GM23338 (cell line): Measurements from ENCODE around the gene NSD1.

Source experiments
- CTCF ChIP-seq, 2 experiments: fragments of 200-600 bp in 1 of 2; sonication (generic) in 1 of 2; conservative IDR thresholded peaks; 2 replicates each; pipeline versions ENCODE4 v1.5.1 to v1.6.1; 2016 to 2017; ENCODE audit warnings: antibody characterized with exemption in 2 of 2, low read depth in 2 of 2, mild to moderate bottlenecking in 2 of 2, moderate library complexity in 1 of 2
- REST ChIP-seq: IDR thresholded peaks from one replicate; pipeline ENCODE4 v1.6.1; 2018; ENCODE audit warnings: antibody characterized with exemption; ENCODE audit not compliant: unreplicated experiment

DNA sequence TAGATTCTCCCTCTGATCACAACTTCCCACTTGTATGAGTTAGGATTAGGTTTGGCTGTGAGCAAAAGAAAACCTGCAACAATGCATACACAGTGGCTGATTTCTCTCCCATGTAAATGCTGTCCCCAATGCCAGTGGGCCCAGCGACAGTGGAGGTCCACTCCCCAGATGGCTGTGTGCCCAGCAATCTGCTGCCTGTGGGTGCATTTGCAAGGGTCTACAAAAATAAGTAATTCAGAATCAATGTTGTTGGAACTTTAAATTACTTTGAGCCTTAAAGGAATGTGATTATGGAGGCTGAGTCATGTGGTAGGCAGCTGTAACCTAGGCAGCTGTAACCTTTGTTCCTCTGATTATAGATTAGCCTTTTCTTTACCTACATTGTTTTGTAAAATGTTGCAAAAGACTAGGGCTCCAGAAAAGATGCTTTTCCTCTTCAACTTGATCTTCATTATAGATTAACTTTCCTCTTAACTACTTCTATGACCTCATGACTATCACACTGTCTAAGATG, 192.4 kb downstream of the NSD1 start:
- TF ChIP-seq CTCF (conservative IDR thresholded peaks at IDR 0.05; ENCODE audit: low read depth in 2 of 2) (no peak), REST (no peak)
